Occipital lobe (tissue), 2 donors: ENCODE data around the gene SERPINA4. TPM values are rescaled to one million over a fixed set of nuclear protein-coding genes. Genes with fewer than 3 reads are reported as not detected.
"Not testable (repeated sequence)": the region's sequence is repeated elsewhere in the genome, so short reads cannot be mapped to it uniquely, and the experiment has no call there.

Experiments
- DNase-seq: peaks from one replicate; lab custom pipeline; 2025; lab: John Stamatoyannopoulos, UW
- total RNA-seq: library from RNA; depleted of rRNA; stranded (reverse); fragments of >200 nt; gene quantifications from one replicate; pipeline ENCODE4 v1.2.3, GENCODE V29; 2014

Gene SERPINA4
- total RNA-seq, 1 donor from 2014 or later = not detected

- no peak for DNase-seq
These were observed 3.1 kb downstream of the SERPINA4 start for GRCh38 chr14:94564381-94564780.

DNA sequence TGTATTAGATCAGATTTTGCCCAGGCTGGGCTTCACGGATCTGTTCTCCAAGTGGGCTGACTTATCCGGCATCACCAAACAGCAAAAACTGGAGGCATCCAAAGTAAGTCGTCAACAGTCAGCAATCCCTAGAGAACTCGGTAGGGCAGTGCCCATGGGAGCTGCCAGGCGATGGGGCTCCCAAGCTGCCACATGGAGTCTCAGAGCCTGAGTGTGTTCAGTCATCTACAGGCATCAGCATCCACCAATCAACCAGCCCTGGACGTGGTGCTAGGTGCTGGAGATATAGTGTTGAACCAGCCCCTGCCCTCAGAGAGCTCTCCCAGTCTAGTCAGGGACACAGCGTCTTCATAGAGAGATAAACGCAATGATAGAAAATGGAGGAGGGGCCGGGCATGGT, 6.9 kb downstream of the SERPINA4 start:
- no peak for DNase-seq

DNA sequence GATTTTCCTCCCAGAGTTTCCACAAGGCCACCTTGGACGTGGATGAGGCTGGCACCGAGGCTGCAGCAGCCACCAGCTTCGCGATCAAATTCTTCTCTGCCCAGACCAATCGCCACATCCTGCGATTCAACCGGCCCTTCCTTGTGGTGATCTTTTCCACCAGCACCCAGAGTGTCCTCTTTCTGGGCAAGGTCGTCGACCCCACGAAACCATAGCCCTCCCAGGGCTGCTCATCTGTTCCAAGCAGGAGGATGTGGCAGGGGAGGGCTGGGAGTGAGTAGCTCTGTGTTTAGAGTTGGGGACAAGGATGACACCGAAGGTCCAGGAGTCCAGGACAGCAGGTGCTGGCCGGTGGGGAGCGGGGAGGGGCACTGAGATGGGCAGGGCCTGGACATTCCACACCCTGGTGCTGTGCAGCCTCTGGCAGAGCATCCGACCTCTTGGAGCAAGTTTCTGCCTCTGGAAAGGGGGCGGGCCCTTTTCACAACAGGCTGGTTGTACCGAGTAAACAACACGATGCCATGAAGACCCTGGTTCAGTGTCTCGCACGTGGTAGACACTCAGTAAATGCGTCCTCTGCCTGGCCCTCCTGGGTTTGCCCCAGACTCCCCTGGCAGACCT, 8.2 kb downstream of the SERPINA4 start:
- DNase-seq = no peak

- DNase-seq = no peak
These were observed 8.8 kb downstream of the SERPINA4 start for GRCh38 chr14:94570002-94570400.

DNA sequence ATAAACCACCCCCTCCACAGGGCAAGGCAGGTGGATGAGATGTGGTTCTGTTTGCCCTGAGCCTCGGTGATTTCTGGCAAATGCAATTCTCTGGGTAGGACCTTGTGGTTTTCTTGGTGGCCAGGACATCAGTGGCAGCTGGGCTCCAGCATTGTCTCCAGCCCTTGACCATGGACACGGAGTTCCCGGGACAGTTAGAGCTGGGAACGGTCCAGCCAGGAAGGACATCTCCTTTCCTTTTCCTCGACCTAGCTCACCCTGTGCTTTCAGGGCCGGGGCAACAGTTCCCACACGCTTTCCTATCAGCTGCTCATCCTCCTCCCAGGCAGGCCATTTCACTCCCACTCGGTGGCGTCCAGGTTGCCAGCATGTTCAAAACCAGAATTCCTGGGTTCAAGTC, 9.2 kb downstream of the SERPINA4 start:
- no peak for DNase-seq

GRCh38 chr14:94571395-94571794, 10.2 kb downstream of the SERPINA4 start:
- no peak for DNase-seq

- DNase-seq = no peak
These were observed 10.7 kb downstream of the SERPINA4 start for GRCh38 chr14:94571950-94572349.

DNA sequence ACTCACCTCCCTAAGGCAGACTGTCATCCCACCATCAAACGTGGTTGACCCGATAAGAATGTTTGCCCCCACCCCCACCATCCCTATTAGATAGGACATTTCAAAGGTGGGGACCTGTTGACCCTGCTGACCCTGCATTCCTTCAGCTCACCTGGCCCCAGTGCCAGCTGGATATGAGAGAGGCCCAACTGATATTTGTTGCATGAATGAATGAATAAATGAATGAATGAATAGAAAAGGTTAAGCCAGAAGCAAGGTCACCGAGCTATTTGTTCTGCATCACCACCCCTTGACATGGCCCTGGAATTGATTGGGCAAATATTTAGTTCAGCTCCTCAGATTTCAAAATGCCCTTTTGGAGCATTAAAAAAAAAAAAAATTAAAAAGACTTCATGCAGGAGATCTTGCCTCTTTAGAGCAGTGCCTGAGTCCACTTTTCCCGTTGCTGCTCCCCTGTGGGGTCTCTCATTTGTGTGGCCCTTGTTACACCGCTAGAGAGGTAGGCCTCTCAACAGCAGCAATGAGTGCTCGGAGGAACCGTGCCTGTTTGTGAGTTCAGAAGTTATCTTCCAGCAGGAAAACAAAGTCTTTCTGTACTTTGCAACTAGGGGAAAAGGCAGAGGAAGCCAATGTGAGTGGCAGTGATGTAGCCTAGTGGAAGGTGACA, 11.5 kb downstream of the SERPINA4 start:
- no peak for DNase-seq

DNA sequence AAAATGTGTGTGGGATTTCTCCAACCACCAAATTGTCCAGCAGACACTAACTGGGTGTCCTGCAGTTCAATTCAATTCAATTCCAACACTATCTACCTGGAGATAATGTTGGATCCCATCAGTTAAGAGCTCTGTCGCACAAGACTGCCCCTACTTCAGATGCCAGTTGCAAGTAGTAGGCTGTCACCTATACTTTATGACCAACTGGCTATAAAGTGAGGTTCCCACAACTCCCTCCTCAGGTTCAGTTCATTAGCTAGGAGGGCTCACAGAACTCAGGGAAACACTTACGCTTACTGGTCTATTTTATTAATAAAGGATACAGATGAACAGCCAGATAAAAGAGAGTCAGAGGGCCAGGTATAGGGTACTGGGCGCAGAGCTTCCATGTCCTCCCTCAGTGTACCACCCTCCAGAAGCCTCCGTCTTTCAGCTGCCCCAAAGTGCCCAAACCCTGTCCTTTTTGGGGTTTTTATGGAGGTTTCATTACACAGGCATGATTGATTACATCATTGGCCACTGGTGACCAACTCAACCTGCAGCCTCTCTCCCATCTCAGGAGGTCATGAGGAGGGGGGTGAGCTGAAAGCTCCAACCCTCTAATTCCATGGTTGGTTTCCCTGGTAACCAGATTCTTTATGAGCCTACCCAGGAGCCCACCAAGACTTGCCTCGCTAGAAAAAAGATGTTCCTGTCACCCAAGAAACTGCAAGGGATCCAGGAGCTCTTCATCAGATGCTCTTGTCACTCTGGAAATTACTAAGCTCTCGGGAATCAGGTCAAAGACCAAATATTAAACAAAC, 12.4 kb downstream of the SERPINA4 start:
- no peak for DNase-seq

DNA sequence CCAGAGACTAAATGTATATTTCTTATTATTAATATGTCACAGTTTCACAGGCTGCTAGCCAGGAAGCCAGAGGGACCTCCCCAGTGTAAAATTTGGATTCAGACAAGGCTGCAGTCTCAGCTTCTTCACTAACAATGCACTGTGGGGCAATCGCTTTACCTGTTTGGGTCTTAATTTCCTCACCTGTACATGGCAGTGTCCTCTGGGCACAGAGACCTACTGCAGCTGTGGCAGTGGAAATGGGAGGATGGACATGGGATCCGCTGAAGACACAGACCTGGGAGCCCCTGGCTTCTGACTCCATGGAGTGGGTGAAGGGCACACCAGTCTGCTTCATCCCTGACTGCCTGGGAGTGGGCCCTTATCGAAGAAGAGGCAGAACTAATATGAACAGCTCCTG, 13.1 kb downstream of the SERPINA4 start:
- no peak for DNase-seq

GRCh38 chr14:94575730-94576585, 14.7 kb downstream of the SERPINA4 start:
- no peak for DNase-seq

- not testable (repeated sequence) for DNase-seq
These were observed 16.2 kb downstream of the SERPINA4 start for GRCh38 chr14:94577472-94577871.

DNA sequence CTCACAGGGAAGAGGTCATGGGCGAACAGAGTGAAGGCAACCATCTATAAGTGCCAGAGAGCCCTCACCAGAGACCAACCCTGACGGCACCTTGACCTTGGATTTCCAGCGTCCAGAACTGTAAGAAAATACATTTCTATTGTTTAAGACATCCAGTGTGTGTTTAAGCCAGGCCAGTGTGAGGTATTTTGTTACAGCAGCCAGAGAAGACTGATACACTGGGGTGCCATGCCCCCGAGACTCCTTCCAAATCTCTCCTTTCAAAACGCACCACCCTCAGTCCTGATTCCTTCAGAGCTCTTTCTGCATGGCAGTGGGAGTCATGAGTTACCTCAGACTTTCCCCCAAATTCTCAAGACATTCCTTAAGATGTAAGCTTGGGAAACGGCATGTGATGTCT, 17.5 kb downstream of the SERPINA4 start:
- DNase-seq = no peak

- no peak for DNase-seq
These were observed 20.1 kb downstream of the SERPINA4 start, which contains the start of gene SERPINA5 for GRCh38 chr14:94581127-94581999. Gene SERPINA5 (plus strand): TSS chr14:94581426. CDS start chr14:94587363, 5,937 bp downstream.

DNA sequence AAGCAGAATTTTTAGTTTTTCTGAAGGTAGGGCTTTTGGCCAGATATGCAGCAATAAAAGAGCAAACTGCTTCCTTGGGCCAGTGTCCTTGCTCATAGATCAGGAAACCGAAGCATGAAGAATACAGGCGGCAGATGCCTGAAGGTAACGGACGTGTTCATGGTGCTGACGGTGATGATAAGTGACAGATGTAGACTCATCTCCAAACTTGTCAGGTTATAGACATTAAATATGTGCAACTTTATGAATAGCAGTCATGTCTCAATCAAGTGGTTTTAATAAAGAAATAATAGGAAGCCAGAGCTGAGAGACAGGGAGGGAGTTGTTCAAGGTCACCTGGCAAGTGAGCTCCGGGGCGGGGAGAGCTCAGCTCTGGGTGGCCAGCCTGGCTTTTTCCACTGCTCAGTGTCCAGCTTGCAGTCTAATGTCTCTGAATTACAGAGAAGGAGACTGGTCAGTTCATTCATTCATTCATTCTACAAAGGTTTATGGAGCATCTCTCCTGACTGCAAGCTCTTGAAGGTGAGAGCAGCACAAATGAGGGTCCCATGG, 21.0 kb downstream of the SERPINA4 start:
- DNase-seq = no peak

DNA sequence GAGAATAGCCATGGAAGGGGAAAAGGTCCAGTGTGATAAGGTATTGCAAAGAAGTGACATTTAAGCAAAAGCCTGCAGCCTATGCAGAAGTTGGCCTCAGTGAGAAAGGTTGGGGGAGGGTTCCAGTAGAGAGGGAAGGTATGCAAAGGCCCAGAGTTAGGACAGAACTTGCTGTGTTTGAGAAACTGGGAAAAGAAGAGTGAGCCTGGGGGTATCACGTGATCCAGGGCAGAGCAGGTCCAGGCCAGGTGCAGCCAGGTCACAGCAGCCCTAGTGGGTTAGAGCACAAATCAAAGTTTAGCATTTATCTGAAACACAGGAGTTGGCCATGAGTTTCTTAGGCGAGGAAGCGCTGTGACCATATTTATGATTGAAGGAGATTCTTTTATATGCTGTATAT, 21.6 kb downstream of the SERPINA4 start:
- DNase-seq = no peak

GRCh38 chr14:94583557-94583956, 22.3 kb downstream of the SERPINA4 start:
- no peak for DNase-seq

- no peak for DNase-seq
These were observed 23.5 kb downstream of the SERPINA4 start for GRCh38 chr14:94584591-94585280.

GRCh38 chr14:94586635-94587034, 25.4 kb downstream of the SERPINA4 start:
- no peak for DNase-seq

DNA sequence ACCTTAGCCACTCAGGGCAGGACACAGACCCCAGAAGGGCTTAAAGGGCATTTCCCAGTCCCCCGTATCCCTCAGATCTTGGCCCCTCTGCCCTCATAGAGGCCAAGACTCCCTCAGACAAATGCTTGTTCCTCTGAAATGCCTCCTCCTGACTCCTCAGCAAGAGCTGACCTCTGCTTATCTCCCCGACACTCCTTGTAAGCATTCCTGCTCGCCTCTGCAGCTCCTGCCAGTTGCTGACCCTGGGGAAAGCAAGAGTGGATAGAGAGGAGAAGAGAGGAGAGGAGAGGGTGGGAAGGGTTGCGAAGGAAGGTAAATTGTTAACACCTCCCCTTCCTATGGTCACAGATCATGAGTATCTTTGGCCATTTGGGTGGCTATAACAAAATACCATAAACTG, 27.1 kb downstream of the SERPINA4 start:
- DNase-seq = no peak
